Fibroblast of mammary gland (primary cell): ENCODE measurements around the gene DEF6.
A peak's percentile ranks its signal among the peaks of the same experiment; 100 is the strongest.

Source experiments
- DNase-seq: peaks from one replicate; pipeline ENCODE4 v3.0.0-alpha.2; 2010; ENCODE audit warnings: low read depth
- H3K4me3 ChIP-seq: 2 replicates; pipeline ENCODE4 v1.5.1; 2011; ENCODE audit warnings: low read depth, mild to moderate bottlenecking, low read length, moderate library complexity; ENCODE audit not compliant: control insufficient read depth
- CTCF ChIP-seq: conservative IDR thresholded peaks from 2 replicates; pipeline ENCODE4 v1.5.1; 2011; ENCODE audit warnings: low read depth, low read length, inconsistent platforms; ENCODE audit not compliant: control insufficient read depth, insufficient read depth

Gene DEF6

GRCh38 chr6:35309611-35310264 lies 12.1 kb downstream of the DEF6 start:
- H3K4me3 ChIP-seq = no peak overlapping the region
- no peak for TF ChIP-seq CTCF
- DNase-seq = no peak

- H3K4me3 ChIP-seq = no peak overlapping the region
- no peak for DNase-seq
- TF ChIP-seq CTCF = no peak
Measured at GRCh38 chr6:35310265-35310831, 12.7 kb downstream of the DEF6 start.

- TF ChIP-seq CTCF = no peak
- no peak overlapping the region for H3K4me3 ChIP-seq
- DNase-seq = no peak
Measured at GRCh38 chr6:35311390-35312075, 13.9 kb downstream of the DEF6 start.

GRCh38 chr6:35312076-35312800 lies 14.6 kb downstream of the DEF6 start:
- H3K4me3 ChIP-seq = no peak overlapping the region
- no peak for DNase-seq
- no peak for TF ChIP-seq CTCF

GRCh38 chr6:35312807-35313206 lies 15.2 kb downstream of the DEF6 start:
- no peak for TF ChIP-seq CTCF
- H3K4me3 ChIP-seq = no peak overlapping the region
- no peak for DNase-seq

GRCh38 chr6:35317483-35318195 lies 20.0 kb downstream of the DEF6 start:
- H3K4me3 ChIP-seq = peak overlapping the region; percentile 61
- TF ChIP-seq CTCF = no peak
- DNase-seq = no peak
